H9 (cell line): ENCODE data around the gene SLC16A2. TPM values are rescaled to one million over a fixed set of nuclear protein-coding genes. Genes with fewer than 3 reads are reported as not detected.

Source experiments
- DNase-seq: peaks from one replicate; pipeline ENCODE4 v3.0.0-alpha.2; 2017
- H2AFZ ChIP-seq: one replicate; pipeline ENCODE4 v1.6.1; 2013; ENCODE audit warnings: mild to moderate bottlenecking, low read length, control low read depth, moderate library complexity
- H2AK5ac ChIP-seq: 2 replicates; pipeline ENCODE4 v1.6.1; 2013; ENCODE audit warnings: low read length, control low read depth, mixed read lengths; ENCODE audit not compliant: insufficient read length
- H2BK120ac ChIP-seq: one replicate; pipeline ENCODE4 v1.6.1; 2013; ENCODE audit warnings: low read depth, mild to moderate bottlenecking, low read length, control low read depth, inconsistent platforms; ENCODE audit not compliant: poor library complexity, severe bottlenecking
- H2BK12ac ChIP-seq: 2 replicates; pipeline ENCODE4 v1.6.1; 2013; ENCODE audit warnings: low read length, control low read depth, mixed read lengths, low read depth; ENCODE audit not compliant: insufficient read length
- H2BK15ac ChIP-seq: 2 replicates; pipeline ENCODE4 v1.6.1; 2013; ENCODE audit warnings: low read depth, low read length, control low read depth
- H2BK20ac ChIP-seq: one replicate; pipeline ENCODE4 v1.6.1; 2013; ENCODE audit warnings: low read depth, mild to moderate bottlenecking, low read length, control low read depth, inconsistent platforms; ENCODE audit not compliant: poor library complexity, severe bottlenecking
- H2BK5ac ChIP-seq: 2 replicates; pipeline ENCODE4 v1.6.1; 2013; ENCODE audit warnings: low read length, control low read depth, mixed read lengths; ENCODE audit not compliant: insufficient read length
- H3K14ac ChIP-seq: 2 replicates; pipeline ENCODE4 v1.6.1; 2013; ENCODE audit warnings: low read length, control low read depth; ENCODE audit not compliant: insufficient read depth
- H3K18ac ChIP-seq: 2 replicates; pipeline ENCODE4 v1.6.1; 2013; ENCODE audit warnings: low read depth, mild to moderate bottlenecking, mixed read lengths, low read length, control low read depth; ENCODE audit not compliant: insufficient read length
- H3K23ac ChIP-seq: 2 replicates; pipeline ENCODE4 v1.6.1; 2013; ENCODE audit warnings: low read length, control low read depth, mixed read lengths, low read depth; ENCODE audit not compliant: insufficient read length
- H3K23me2 ChIP-seq: 2 replicates; pipeline ENCODE4 v1.6.1; 2013; ENCODE audit warnings: low read depth, mild to moderate bottlenecking, mixed read lengths, low read length, control low read depth; ENCODE audit not compliant: insufficient read length, poor library complexity, severe bottlenecking
- H3K27ac ChIP-seq: 2 replicates; pipeline ENCODE4 v1.5.1; 2013; ENCODE audit warnings: low read length, control low read depth, mixed read lengths, low read depth; ENCODE audit not compliant: insufficient read length
- H3K27me3 ChIP-seq: 2 replicates; pipeline ENCODE4 v1.6.1; 2013; ENCODE audit warnings: low read length, control low read depth, inconsistent platforms; ENCODE audit not compliant: insufficient read depth
- H3K4ac ChIP-seq: 2 replicates; pipeline ENCODE4 v1.6.1; 2013; ENCODE audit warnings: low read depth, mild to moderate bottlenecking, control low read depth, inconsistent platforms, low read length, moderate library complexity
- H3K4me1 ChIP-seq: 2 replicates; pipeline ENCODE4 v1.6.1; 2013; ENCODE audit warnings: low read length, control low read depth, inconsistent platforms; ENCODE audit not compliant: insufficient read depth
- H3K4me2 ChIP-seq: 2 replicates; pipeline ENCODE4 v1.6.1; 2013; ENCODE audit warnings: low read length, control low read depth, mixed read lengths; ENCODE audit not compliant: insufficient read length, insufficient read depth
- H3K56ac ChIP-seq: 2 replicates; pipeline ENCODE4 v1.6.1; 2013; ENCODE audit warnings: low read depth, mild to moderate bottlenecking, mixed read lengths, low read length, control low read depth; ENCODE audit not compliant: insufficient read length
- H3K79me1 ChIP-seq: 2 replicates; pipeline ENCODE4 v1.6.1; 2013; ENCODE audit warnings: low read depth, mild to moderate bottlenecking, moderate library complexity, low read length, control low read depth, inconsistent platforms; ENCODE audit not compliant: insufficient read depth, poor library complexity, severe bottlenecking
- H3K79me2 ChIP-seq: 2 replicates; pipeline ENCODE4 v1.6.1; 2013; ENCODE audit warnings: low read length, control low read depth, inconsistent platforms; ENCODE audit not compliant: insufficient read depth
- H3K9ac ChIP-seq: 2 replicates; pipeline ENCODE4 v1.6.1; 2013; ENCODE audit warnings: low read length, control low read depth, mixed read lengths; ENCODE audit not compliant: insufficient read length; ENCODE audit errors: extremely low read depth
- H3K9me3 ChIP-seq: one replicate; pipeline ENCODE4 v1.6.1; 2013; ENCODE audit warnings: low read depth, low read length, inconsistent platforms; ENCODE audit not compliant: control insufficient read depth
- H3T11ph ChIP-seq: one replicate; pipeline ENCODE4 v1.6.1; 2013; ENCODE audit warnings: mild to moderate bottlenecking, low read length, control low read depth, inconsistent platforms
- H4K20me1 ChIP-seq: one replicate; pipeline ENCODE4 v1.6.1; 2013; ENCODE audit not compliant: control insufficient read depth, insufficient read length, insufficient read depth
- H4K5ac ChIP-seq: 2 replicates; pipeline ENCODE4 v1.6.1; 2013; ENCODE audit warnings: low read depth, mild to moderate bottlenecking, mixed read lengths, low read length, control low read depth; ENCODE audit not compliant: insufficient read length
- H4K8ac ChIP-seq: replicated peaks from 2 replicates; pipeline ENCODE4 v1.6.1; 2013; ENCODE audit warnings: low read length, control low read depth, mixed read lengths, low read depth; ENCODE audit not compliant: insufficient read length
- H4K91ac ChIP-seq: 2 replicates; pipeline ENCODE4 v1.6.1; 2013; ENCODE audit warnings: low read depth, mild to moderate bottlenecking, moderate library complexity, mixed read lengths, low read length, control low read depth; ENCODE audit not compliant: insufficient read length
- H3K27ac Mint-ChIP-seq, 3 experiments: 2 replicates in 2 of 3; 3 replicates in 1 of 3; pipeline ENCODE4 v1.8.0; 2020 to 2021; ENCODE audit warnings: mixed read lengths in 3 of 3, mild to moderate bottlenecking in 1 of 3, moderate library complexity in 1 of 3
- H3K27me3 Mint-ChIP-seq: 2 replicates; pipeline ENCODE4 v1.8.0; 2021; ENCODE audit warnings: low read depth, mild to moderate bottlenecking, moderate library complexity, mixed read lengths
- H3K36me3 Mint-ChIP-seq, 3 experiments: 2 replicates in 2 of 3; 3 replicates in 1 of 3; pipeline ENCODE4 v1.8.0; 2020 to 2021; ENCODE audit warnings: low read depth in 3 of 3, mixed read lengths in 3 of 3; ENCODE audit not compliant: insufficient read depth in 1 of 3
- H3K4me1 Mint-ChIP-seq, 2 experiments: 2 replicates each; pipeline ENCODE4 v1.8.0; 2020; ENCODE audit warnings: mixed read lengths in 2 of 2
- H3K4me3 Mint-ChIP-seq, 2 experiments: 2 replicates in 1 of 2; 3 replicates in 1 of 2; pipeline ENCODE4 v1.8.0; 2020 to 2021; ENCODE audit warnings: mild to moderate bottlenecking in 2 of 2, mixed read lengths in 2 of 2, moderate library complexity in 1 of 2
- H3K9me3 Mint-ChIP-seq, 2 experiments: 2 replicates in 1 of 2; 3 replicates in 1 of 2; pipeline ENCODE4 v1.8.0; 2020; ENCODE audit warnings: mild to moderate bottlenecking in 2 of 2, mixed read lengths in 2 of 2, moderate library complexity in 1 of 2
- WGBS: extraction: QIAGEN DNeasy Blood & Tissue Kit; methylation state at CpG from one replicate; pipeline ENCODE4 v1.1.7; 2013; ENCODE audit warnings: missing lambda C conversion rate, low lambda C conversion rate, mixed read lengths; ENCODE audit not compliant: insufficient read length; ENCODE audit errors: extremely low coverage; 5-methylcytosine and 5-hydroxymethylcytosine counted together
- total RNA-seq: library from RNA; stranded (reverse); gene quantifications from 2 replicates; pipeline ENCODE4 v1.2.1, GENCODE V29; 2021
- TF ChIP-seq, protein P1 (sequence below): fragments of 200-600 bp; sonication (generic); conservative IDR thresholded peaks from 3 replicates; pipeline ENCODE4 v1.8.0; 2021; ENCODE audit warnings: antibody characterized with exemption, mild to moderate bottlenecking

The SLC16A2 gene
- total RNA-seq, 1 experiment from 2014 or later, result 17.1 TPM

DNA sequence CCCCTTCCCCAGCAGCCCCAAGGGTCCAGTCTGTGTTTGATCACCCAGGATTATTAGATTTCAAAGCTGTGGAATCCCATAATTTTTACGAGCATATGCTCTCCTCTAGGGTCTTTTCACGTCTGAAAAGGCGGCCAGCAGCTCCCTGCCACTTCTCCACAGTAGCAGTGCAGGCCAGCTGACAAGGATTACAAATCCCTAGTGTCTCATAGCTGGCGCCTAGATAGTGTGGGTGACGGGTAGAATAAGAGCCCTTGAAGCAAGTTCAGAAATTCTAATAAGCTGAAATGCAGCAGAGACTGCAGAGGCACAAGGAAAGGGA lies 113.8 kb downstream of the SLC16A2 start:
- Histone ChIP-seq H2AFZ (no peak overlapping the region), H3K79me1 (no peaks in the 10 kb centered on the region)

More for the DNA sequence above, 113.8 kb downstream of the SLC16A2 start:
- Histone ChIP-seq H3K9me3 (no peaks in the 10 kb centered on the region), H3K4ac (no peak overlapping the region), H3K18ac (no peak overlapping the region), H3K23ac (no peak overlapping the region), H3T11ph (no peak overlapping the region), H2BK15ac (no peak overlapping the region), H2BK120ac (no peak overlapping the region), H3K27ac (no peak overlapping the region), H2BK5ac (no peak overlapping the region), H3K79me2 (no peaks in the 10 kb centered on the region), H3K14ac (no peak overlapping the region), H3K23me2 (peaks cover 5% of the 10 kb centered on the region), H3K9ac (no peak overlapping the region), H3K4me1 (no peaks in the 10 kb centered on the region), H2BK20ac (no peak overlapping the region), H4K91ac (no peak overlapping the region), H2AK5ac (no peak overlapping the region), H4K20me1 (no peaks in the 10 kb centered on the region), H4K5ac (no peak overlapping the region), H4K8ac (no peak overlapping the region), H3K4me2 (no peak overlapping the region), H3K56ac (no peak overlapping the region), H2BK12ac (no peak overlapping the region), H3K27me3 (no peaks in the 10 kb centered on the region)
- H3K9me3 Mint-ChIP-seq, result peaks cover 30 to 62% of the 10 kb centered on the region in 2 experiments
- H3K4me1 Mint-ChIP-seq, result peaks cover 18 to 20% of the 10 kb centered on the region in 2 experiments
- H3K27me3 Mint-ChIP-seq, result peaks cover 7% of the 10 kb centered on the region
- TF ChIP-seq, protein P1, sequence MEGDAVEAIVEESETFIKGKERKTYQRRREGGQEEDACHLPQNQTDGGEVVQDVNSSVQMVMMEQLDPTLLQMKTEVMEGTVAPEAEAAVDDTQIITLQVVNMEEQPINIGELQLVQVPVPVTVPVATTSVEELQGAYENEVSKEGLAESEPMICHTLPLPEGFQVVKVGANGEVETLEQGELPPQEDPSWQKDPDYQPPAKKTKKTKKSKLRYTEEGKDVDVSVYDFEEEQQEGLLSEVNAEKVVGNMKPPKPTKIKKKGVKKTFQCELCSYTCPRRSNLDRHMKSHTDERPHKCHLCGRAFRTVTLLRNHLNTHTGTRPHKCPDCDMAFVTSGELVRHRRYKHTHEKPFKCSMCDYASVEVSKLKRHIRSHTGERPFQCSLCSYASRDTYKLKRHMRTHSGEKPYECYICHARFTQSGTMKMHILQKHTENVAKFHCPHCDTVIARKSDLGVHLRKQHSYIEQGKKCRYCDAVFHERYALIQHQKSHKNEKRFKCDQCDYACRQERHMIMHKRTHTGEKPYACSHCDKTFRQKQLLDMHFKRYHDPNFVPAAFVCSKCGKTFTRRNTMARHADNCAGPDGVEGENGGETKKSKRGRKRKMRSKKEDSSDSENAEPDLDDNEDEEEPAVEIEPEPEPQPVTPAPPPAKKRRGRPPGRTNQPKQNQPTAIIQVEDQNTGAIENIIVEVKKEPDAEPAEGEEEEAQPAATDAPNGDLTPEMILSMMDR, result no peak
- H3K36me3 Mint-ChIP-seq, result peaks cover 4 to 17% (median 4%) of the 10 kb centered on the region in 3 experiments; a peak in 6 of 7 replicates
- no peak overlapping the region for H3K27ac Mint-ChIP-seq
- H3K4me3 Mint-ChIP-seq, result no peak overlapping the region; a peak in 1 of 5 replicates
- DNase-seq, result no peak
- WGBS, result no CpG with 5 or more reads among the region's 5 CpGs
